ENCODE data around the gene OTX2. TPM values are rescaled to one million over a fixed set of nuclear protein-coding genes. Genes with fewer than 3 reads are reported as not detected.

Gene OTX2
- total RNA-seq, 1 experiment from 2014 or later: 30.1 TPM

GRCh38 chr14:56810836-56811592 is 735 bp upstream of the OTX2 start (continued):
- TF ChIP-seq, protein P1, sequence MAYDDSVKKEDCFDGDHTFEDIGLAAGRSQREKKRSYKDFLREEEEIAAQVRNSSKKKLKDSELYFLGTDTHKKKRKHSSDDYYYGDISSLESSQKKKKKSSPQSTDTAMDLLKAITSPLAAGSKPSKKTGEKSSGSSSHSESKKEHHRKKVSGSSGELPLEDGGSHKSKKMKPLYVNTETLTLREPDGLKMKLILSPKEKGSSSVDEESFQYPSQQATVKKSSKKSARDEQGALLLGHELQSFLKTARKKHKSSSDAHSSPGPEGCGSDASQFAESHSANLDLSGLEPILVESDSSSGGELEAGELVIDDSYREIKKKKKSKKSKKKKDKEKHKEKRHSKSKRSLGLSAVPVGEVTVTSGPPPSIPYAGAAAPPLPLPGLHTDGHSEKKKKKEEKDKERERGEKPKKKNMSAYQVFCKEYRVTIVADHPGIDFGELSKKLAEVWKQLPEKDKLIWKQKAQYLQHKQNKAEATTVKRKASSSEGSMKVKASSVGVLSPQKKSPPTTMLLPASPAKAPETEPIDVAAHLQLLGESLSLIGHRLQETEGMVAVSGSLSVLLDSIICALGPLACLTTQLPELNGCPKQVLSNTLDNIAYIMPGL (CRISPR knock-in tag; IDR thresholded peaks at IDR 0.05): no peak

DNA sequence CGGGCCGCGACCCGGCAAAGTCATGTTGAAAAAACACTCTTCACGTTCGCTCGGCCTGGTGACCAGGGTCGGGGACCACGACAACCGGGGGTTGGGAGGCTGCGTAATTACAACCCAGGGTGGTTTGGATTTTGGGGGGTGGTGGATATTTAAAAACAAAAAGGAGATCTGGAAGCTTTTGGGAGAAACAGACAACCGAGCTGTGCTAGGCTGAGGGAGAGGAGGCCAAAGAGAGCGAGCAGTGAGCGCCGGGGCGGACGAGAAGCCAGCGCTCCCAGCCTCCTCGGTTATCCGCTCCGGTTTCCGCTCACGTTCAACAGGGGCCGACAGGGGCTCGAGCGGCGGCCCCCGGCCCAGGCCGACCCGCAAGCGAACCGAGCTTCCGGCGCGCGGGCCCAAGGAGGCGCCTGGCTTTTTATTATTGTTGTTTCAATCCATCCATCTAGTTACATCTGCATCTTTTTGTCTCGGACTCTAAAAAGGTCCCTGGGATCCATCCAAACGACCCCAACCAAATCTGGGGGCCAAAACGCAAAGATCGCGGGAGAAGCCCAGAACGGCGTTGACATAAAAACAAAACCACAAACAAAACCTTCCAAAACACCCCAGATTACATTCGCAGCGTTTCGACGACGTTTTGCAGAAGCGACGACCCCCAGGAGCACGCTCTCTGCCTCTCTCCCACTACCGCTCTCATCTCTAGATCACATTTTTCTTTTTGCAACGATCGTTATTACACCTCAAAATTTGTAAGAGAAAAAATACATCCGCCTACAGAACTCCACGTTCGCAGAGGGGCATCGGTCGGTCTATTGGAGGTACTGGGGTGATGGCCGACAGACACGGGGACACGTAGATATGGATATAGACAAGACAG is 771 bp downstream of the OTX2 start:
- ATAC-seq (peak; percentile 2), DNase-seq (ENCODE audit: low spot score) (peak; percentile 33)
- ChIA-PET CTCF (interaction anchor here (1.4 kb wide), 1 partner anchor 11 kb away, joined by 5 read pairs; no protein-coding TSS in a partner anchor), POLR2A (interaction anchor here (0.6 to 1.3 kb wide), 2 partner anchors 8 to 1431 kb away, joined by 4 to 5 read pairs; no protein-coding TSS in a partner anchor)
- H3K4me1 Mint-ChIP-seq: peaks cover 66% of the 10 kb centered on the region
- H3K36me3 Mint-ChIP-seq: 0 out of 2 replicates have a peak, but pooled peaks cover 3% of the 10 kb centered on the region
- TF ChIP-seq ZNF121 (CRISPR knock-in tag; IDR thresholded peaks at IDR 0.05): no peak
- TF ChIP-seq FOXP4 (CRISPR knock-in tag; IDR thresholded peaks at IDR 0.05): 0 out of 2 replicates have a peak, but pooled peaks have one; percentile 8
- peak overlapping the region; percentile 94 for H3K4me3 Mint-ChIP-seq
- no peak overlapping the region for H3K27ac Mint-ChIP-seq
- no peaks in the 10 kb centered on the region for H3K9me3 Mint-ChIP-seq
- peaks cover 76% of the 10 kb centered on the region for H3K27me3 Mint-ChIP-seq (ENCODE audit: low read depth)

GRCh38 chr14:56808383-56809269 is 1.7 kb downstream of the OTX2 start:
- H3K9me3 Mint-ChIP-seq: no peaks in the 10 kb centered on the region
- peak overlapping the region; percentile 94 for H3K4me3 Mint-ChIP-seq
- peaks cover 67% of the 10 kb centered on the region for H3K4me1 Mint-ChIP-seq
- ATAC-seq (peak; percentile 4), DNase-seq (ENCODE audit: low spot score) (peak; percentile 61)
- ChIA-PET CTCF (interaction anchor here (1.3 to 1.4 kb wide), 2 partner anchors 9 to 10 kb away, joined by 4 to 5 read pairs; no protein-coding TSS in a partner anchor), POLR2A (interaction anchor here (0.6 to 1.3 kb wide), 2 partner anchors 9 to 1432 kb away, joined by 4 to 5 read pairs; no protein-coding TSS in a partner anchor)
- no peak overlapping the region for H3K27ac Mint-ChIP-seq
- H3K27me3 Mint-ChIP-seq (ENCODE audit: low read depth): peaks cover 76% of the 10 kb centered on the region
- peaks cover 7% of the 10 kb centered on the region; the same call in 1 of the 2 replicates for H3K36me3 Mint-ChIP-seq
- TF ChIP-seq RORB (CRISPR knock-in tag; IDR thresholded peaks at IDR 0.05): no peak
- TF ChIP-seq GRHL2 (CRISPR knock-in tag; IDR thresholded peaks at IDR 0.05; ENCODE audit: insufficient replicate concordance, severe bottlenecking): no peak
- no peak for TF ChIP-seq SP1 (CRISPR knock-in tag; conservative IDR thresholded peaks at IDR 0.05)
- TF ChIP-seq NFATC4 (CRISPR knock-in tag; IDR thresholded peaks at IDR 0.05): no peak
- TF ChIP-seq ATF6 (CRISPR knock-in tag; IDR thresholded peaks at IDR 0.05): no peak
- TF ChIP-seq, protein P2, sequence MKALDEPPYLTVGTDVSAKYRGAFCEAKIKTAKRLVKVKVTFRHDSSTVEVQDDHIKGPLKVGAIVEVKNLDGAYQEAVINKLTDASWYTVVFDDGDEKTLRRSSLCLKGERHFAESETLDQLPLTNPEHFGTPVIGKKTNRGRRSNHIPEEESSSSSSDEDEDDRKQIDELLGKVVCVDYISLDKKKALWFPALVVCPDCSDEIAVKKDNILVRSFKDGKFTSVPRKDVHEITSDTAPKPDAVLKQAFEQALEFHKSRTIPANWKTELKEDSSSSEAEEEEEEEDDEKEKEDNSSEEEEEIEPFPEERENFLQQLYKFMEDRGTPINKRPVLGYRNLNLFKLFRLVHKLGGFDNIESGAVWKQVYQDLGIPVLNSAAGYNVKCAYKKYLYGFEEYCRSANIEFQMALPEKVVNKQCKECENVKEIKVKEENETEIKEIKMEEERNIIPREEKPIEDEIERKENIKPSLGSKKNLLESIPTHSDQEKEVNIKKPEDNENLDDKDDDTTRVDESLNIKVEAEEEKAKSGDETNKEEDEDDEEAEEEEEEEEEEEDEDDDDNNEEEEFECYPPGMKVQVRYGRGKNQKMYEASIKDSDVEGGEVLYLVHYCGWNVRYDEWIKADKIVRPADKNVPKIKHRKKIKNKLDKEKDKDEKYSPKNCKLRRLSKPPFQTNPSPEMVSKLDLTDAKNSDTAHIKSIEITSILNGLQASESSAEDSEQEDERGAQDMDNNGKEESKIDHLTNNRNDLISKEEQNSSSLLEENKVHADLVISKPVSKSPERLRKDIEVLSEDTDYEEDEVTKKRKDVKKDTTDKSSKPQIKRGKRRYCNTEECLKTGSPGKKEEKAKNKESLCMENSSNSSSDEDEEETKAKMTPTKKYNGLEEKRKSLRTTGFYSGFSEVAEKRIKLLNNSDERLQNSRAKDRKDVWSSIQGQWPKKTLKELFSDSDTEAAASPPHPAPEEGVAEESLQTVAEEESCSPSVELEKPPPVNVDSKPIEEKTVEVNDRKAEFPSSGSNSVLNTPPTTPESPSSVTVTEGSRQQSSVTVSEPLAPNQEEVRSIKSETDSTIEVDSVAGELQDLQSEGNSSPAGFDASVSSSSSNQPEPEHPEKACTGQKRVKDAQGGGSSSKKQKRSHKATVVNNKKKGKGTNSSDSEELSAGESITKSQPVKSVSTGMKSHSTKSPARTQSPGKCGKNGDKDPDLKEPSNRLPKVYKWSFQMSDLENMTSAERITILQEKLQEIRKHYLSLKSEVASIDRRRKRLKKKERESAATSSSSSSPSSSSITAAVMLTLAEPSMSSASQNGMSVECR (CRISPR knock-in tag; IDR thresholded peaks at IDR 0.05; ENCODE audit: borderline replicate concordance): no peak
- no peak for TF ChIP-seq RELA (CRISPR knock-in tag; IDR thresholded peaks at IDR 0.05; ENCODE audit: borderline replicate concordance)
- TF ChIP-seq ATF1 (CRISPR knock-in tag; IDR thresholded peaks at IDR 0.05): 0 out of 2 replicates have a peak, but pooled peaks have one; percentile 36
- TF ChIP-seq, protein P3, sequence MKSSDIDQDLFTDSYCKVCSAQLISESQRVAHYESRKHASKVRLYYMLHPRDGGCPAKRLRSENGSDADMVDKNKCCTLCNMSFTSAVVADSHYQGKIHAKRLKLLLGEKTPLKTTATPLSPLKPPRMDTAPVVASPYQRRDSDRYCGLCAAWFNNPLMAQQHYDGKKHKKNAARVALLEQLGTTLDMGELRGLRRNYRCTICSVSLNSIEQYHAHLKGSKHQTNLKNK (CRISPR knock-in tag; IDR thresholded peaks at IDR 0.05): no peak
- TF ChIP-seq ELF4 (CRISPR knock-in tag; IDR thresholded peaks at IDR 0.05; ENCODE audit: low read depth): no peak
- no peak for TF ChIP-seq OVOL2 (CRISPR knock-in tag; IDR thresholded peaks at IDR 0.05; ENCODE audit: borderline replicate concordance)
- TF ChIP-seq, protein P4, sequence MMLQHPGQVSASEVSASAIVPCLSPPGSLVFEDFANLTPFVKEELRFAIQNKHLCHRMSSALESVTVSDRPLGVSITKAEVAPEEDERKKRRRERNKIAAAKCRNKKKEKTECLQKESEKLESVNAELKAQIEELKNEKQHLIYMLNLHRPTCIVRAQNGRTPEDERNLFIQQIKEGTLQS (CRISPR knock-in tag; conservative IDR thresholded peaks at IDR 0.05): no peak
- no peak for TF ChIP-seq KAT7 (CRISPR knock-in tag; IDR thresholded peaks at IDR 0.05; ENCODE audit: borderline replicate concordance)

Measured in WTC11 (cell line).